ENCODE results near the gene HSPB7.
"Not testable (repeated sequence)": the region's sequence is repeated elsewhere in the genome, so short reads cannot be mapped to it uniquely, and the experiment has no call there.

DNA sequence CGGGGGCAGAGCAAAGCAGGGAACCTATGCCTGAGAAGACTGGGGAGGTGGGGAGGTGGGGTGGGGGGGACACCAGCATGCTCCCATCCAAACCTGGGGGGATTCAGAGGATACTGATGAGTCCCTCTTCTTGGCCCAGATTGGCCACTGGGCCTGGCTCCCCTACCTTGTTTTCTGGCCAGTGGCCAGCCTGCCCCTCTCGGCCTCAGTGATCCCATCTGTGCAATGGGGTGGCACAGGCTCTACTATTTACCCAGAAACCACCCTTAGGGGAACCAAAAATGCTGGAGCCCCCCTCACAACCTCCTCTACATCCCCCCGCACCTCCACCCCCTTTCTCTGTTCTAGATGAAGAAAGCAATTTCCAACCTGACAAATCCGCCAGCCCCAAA is 38.7 kb upstream of the HSPB7 start:
- TF ChIP-seq, protein P1, sequence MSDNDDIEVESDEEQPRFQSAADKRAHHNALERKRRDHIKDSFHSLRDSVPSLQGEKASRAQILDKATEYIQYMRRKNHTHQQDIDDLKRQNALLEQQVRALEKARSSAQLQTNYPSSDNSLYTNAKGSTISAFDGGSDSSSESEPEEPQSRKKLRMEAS (IDR thresholded peaks at IDR 0.05), result not testable (repeated sequence)
- TF ChIP-seq CTCF (IDR thresholded peaks at IDR 0.05; ENCODE audit: low read depth, low read length, missing input control); YY1 (IDR thresholded peaks at IDR 0.05); FOXA1 (IDR thresholded peaks at IDR 0.05); NR2F2 (IDR thresholded peaks at IDR 0.05); RAD21 (IDR thresholded peaks at IDR 0.05); JUND (IDR thresholded peaks at IDR 0.05); ZBTB33 (IDR thresholded peaks at IDR 0.05): not testable (repeated sequence)
- TF ChIP-seq, protein P2, sequence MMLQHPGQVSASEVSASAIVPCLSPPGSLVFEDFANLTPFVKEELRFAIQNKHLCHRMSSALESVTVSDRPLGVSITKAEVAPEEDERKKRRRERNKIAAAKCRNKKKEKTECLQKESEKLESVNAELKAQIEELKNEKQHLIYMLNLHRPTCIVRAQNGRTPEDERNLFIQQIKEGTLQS (IDR thresholded peaks at IDR 0.05), result not testable (repeated sequence)
- TF ChIP-seq, protein P3, sequence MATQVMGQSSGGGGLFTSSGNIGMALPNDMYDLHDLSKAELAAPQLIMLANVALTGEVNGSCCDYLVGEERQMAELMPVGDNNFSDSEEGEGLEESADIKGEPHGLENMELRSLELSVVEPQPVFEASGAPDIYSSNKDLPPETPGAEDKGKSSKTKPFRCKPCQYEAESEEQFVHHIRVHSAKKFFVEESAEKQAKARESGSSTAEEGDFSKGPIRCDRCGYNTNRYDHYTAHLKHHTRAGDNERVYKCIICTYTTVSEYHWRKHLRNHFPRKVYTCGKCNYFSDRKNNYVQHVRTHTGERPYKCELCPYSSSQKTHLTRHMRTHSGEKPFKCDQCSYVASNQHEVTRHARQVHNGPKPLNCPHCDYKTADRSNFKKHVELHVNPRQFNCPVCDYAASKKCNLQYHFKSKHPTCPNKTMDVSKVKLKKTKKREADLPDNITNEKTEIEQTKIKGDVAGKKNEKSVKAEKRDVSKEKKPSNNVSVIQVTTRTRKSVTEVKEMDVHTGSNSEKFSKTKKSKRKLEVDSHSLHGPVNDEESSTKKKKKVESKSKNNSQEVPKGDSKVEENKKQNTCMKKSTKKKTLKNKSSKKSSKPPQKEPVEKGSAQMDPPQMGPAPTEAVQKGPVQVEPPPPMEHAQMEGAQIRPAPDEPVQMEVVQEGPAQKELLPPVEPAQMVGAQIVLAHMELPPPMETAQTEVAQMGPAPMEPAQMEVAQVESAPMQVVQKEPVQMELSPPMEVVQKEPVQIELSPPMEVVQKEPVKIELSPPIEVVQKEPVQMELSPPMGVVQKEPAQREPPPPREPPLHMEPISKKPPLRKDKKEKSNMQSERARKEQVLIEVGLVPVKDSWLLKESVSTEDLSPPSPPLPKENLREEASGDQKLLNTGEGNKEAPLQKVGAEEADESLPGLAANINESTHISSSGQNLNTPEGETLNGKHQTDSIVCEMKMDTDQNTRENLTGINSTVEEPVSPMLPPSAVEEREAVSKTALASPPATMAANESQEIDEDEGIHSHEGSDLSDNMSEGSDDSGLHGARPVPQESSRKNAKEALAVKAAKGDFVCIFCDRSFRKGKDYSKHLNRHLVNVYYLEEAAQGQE (IDR thresholded peaks at IDR 0.05), result not testable (repeated sequence)
